Stimulated activated CD4-positive, alpha-beta T cell treated with anti-CD3 and anti-CD28 coated beads, TNF-alpha, amount 100 ng/mL, for 1 hour (primary cell): ENCODE measurements around the gene WNT6.

Experiments used
- DNase-seq, 3 donors: peaks; one replicate each; pipeline ENCODE4 v3.0.0-alpha.2; 2020; ENCODE audit warnings: low read depth in 3 of 3, low spot score in 1 of 3

WNT6 gene

DNA sequence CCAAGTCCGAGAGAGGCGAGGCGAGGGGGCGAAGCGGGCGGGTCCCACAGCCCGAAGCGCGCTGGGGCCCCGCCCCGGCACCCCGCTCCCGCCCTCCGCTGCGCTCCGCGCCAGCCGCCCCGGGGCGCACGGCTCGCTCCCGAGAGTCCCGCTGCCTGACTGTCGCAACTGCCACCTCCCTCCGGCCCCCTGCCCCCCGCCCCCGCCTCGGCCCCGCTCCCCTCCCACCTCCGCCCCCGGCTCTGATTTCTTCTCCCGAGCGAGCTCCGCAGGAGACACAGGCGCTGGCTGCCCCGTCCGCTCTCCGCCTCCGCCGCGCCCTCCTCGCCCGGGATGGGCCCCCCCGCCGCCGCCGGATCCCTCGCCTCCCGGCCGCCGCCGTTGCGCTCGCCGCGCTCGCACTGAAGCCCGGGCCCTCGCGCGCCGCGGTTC is at the start of gene WNT6:
WNT6 (plus strand) TSS at position 250 of the 432 bp plus-strand sequence. CDS start 233 bp downstream, outside the sequence.
- DNase-seq, result no peak

DNA sequence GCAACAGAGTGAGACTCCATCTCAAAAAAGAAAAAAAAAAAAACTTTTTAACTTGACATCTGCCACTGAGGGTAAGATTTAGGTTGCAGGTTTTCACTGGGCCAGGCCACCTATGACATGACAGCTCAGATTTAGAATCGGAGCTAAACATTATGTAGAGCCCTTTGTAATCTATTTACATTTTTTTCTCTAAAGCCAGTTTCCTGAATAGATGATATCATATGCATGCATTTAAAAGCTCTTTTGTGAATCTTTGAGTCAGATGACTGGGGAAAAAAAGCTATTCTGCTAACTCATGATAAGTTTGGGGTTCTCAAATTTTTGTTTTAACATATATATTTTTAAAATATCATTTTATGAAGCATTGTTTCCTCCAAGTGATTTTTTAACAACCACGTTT is 49.3 kb upstream of the WNT6 start:
- DNase-seq, result no peak

DNA sequence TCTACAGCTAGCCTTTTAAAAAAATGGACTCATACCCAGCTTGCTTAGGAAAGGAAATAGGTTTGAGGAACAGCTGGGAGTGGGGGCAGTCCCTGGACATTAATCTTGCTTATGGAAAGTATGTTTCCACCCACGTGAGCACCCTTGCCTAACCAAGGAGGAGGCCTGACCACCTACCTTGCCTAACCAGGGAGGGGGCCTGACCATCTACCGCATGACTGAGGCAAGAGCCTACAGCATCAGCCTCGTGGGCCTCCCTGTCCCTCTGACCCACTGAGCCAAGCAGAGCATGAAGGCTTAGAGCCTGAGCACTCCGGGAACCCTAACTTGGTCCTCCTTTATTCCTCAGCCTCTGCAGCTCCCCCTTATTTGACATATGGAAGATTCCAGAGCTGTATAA is 48.2 kb upstream of the WNT6 start:
- DNase-seq, result no peak

DNA sequence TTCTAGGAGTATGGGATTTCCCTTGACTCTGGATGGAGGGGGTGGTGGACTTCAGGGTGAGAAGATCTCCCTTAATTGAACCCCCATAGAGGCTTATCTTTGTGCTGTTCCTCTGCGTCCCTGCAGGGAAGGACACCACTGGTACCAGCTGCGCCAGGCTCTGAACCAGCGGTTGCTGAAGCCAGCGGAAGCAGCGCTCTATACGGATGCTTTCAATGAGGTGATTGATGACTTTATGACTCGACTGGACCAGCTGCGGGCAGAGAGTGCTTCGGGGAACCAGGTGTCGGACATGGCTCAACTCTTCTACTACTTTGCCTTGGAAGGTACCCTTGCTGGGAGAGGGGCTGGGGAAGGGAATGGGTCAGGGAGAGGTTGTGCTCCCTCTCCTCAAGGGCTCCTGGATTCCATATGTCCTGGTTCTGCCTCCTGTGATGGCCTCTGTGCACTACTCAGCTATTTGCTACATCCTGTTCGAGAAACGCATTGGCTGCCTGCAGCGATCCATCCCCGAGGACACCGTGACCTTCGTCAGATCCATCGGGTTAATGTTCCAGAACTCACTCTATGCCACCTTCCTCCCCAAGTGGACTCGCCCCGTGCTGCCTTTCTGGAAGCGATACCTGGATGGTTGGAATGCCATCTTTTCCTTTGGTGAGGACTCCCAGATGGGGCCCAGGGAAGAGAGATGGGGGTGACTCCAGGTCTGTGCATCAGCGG is 47.3 kb upstream of the WNT6 start:
- no peak for DNase-seq

DNA sequence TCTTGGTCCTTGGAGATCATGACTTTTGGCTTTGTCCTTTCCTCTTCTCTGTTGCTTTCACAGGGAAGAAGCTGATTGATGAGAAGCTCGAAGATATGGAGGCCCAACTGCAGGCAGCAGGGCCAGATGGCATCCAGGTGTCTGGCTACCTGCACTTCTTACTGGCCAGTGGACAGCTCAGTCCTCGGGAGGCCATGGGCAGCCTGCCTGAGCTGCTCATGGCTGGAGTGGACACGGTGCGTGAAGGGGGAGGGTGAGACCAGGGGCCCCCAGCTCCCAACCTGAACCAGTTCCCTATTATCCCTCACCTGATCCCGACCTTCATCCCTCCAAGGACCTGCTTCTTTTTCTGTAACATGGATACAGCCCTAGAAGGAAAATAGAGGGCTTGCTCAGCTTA is 46.7 kb upstream of the WNT6 start:
- DNase-seq, result no peak

DNA sequence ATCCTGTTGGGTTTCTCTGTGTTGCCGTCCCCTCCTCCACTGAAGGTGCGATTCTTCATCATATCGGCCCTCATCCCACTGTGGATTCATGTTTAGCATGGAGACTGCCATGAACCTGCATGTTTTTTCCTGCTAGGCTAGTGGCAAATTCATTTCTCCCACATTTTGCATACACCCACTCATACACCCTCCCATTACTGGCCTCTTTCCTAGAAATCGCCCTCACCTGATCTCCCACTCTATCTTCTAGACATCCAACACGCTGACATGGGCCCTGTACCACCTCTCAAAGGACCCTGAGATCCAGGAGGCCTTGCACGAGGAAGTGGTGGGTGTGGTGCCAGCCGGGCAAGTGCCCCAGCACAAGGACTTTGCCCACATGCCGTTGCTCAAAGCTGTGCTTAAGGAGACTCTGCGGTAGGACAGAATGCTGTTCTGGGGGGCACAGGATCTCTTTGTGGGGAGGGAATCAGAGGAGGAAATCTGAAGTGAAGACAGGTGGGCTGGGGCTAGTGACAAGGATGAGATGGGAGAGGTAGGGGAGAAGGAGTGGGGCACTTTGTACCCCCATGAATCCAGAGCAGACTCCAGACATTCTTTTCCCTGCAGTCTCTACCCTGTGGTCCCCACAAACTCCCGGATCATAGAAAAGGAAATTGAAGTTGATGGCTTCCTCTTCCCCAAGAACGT is 45.7 kb upstream of the WNT6 start:
- no peak for DNase-seq

DNA sequence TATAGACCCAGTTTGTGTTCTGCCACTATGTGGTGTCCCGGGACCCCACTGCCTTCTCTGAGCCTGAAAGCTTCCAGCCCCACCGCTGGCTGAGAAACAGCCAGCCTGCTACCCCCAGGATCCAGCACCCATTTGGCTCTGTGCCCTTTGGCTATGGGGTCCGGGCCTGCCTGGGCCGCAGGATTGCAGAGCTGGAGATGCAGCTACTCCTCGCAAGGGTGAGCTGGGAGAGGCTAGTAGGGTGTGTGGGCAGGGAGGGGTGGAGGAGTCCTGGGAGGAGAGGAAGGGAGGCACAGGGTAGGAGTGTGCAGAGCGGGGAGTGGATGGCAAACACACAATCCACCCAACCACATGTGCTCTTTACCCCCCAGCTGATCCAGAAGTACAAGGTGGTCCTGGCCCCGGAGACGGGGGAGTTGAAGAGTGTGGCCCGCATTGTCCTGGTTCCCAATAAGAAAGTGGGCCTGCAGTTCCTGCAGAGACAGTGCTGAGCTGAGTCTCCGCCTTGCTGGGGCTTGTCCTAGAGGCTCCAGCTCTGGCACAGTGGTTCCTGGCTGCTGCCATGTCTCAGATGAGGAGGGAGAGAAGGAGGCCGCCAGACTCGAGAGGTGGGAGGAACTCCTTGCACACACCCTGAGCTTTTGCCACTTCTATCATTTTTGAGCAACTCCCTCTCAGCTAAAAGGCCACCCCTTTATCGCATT is 44.9 kb upstream of the WNT6 start:
- DNase-seq, result no peak

DNA sequence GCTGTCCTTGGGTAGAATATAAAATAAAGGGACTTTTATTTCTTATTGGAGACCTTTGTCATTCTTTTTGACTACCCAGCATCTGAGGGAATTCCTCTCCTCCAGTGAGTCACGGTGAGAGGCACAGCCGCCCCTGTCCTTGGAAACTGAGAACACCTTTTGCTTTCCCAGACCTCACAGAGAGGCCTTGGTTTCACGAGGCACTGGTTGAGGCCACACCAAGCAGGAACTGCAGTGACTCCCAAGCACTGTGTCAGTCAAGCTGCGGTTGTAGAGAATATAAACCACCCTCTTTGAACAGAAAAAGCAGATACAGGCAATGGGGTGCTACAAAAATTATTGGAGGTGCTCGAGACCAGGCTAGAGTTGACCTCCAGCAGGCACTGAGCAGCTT is 44.4 kb upstream of the WNT6 start:
- no peak for DNase-seq

DNA sequence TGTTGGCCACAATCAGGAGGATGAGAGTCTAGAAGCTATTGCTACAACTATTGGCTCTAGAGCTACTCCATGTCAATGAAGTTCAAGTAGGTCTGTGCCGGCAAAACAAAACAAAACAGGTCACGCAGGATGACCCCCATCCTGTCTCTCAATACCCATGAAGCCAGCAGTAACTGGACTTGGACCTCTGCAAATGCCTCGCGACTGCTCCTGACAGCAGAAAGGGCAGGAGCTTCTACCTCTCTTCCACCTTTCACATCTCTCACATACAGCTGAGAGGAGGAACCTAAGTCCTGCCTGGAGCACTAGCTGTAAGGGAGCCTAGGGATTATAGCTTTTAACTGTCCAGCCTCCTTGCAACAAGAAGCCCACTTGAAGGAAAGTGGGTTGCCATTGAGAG is 44.0 kb upstream of the WNT6 start:
- DNase-seq, result no peak

DNA sequence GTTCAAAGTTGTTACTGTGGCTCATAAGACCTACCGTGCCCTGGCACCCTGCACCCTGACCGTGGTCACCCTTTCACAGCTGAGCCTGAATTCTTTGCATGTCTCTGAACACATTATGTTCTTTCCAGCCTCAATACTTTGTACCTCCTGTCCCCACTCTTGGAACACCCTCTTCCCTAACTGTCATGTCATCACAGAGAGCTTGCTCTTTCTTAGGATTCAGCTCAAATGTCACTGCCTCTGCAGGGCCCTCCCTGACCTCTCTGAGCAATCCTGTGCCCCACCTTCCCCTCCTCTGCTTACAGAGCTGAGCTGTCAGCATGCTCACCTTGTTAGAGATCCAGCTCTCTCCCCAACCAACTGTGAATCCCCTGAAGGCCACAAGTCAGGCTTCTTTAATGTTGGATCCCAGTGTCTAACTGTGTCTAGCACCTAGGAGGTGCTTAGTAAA is 43.0 kb upstream of the WNT6 start:
- no peak for DNase-seq

DNA sequence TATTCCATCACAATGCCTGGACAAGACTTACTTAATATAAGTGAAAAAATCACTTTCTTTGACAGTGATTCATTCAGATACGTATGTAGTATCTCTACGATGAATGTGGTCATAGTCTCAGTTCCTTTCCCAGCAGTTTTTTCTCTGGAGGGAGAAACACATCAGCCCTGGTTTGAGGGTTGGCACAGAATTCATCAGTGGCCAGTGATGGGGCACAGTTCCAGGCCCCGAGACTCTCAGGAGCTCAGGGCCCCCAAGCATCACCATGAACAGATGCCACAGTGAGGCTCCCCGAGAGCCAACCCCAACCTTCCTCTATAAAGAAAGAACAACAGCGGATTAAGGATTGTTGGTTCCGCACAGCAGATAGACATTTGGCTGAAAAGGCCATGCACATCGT is 40.5 kb upstream of the WNT6 start:
- no peak for DNase-seq

DNA sequence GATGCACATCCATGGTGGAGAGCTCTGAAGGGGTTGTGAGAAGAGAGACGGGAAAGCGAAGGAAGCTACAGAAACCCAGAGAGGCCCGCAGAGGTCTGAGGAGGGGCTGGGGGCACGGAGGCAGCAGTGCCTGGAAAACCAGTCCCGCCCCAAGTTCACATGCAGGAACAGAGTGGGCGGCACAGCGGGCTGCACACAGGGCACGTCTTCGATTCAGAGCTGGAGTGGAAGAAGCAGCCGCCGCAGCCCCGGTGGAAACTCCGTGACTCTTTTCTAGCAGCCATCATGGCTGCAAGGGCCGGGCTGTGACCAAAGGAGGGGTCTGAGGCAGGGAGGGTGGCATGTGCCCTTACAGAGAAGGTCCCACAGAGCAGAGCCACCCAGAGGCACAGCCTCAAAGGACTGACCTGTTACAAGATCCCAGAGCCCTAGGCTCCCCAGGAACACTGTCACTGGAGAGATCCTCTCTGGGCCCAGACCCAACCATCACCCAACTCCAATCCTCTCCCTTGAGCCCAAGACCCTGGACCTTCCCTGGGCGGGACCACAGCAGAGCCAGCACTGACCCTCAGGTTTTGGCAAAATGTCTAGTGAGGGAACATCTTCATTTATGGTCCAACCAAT is 38.7 kb upstream of the WNT6 start:
- no peak for DNase-seq

DNA sequence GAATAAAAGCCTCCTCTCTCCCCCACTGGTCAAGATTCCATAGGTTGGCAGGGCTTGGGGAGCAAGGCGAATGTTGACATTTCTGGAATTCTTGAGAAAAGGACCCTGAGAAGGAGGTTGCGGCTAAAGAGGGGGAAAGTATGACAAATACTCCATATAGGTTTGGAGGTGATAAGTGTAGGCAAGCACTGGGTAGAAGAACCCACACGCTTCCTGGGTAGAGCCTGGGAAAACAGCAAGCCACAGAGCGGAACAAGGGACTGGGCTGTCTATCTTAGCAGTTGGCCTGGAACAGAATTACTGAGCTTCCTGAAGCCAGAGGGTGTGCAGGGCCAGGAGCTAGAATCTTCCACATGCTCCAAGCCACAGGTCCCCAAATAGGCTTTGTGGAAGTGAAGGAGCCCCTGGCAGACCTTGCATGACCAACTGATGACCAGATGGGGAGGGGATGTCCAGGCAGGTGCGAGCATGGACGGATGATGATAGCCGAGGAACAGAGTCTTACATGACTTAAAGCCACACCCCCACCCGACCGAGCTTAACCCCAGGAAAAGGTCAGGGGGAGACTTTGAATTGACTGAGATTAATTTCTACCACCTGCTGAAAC is 37.9 kb upstream of the WNT6 start:
- DNase-seq, result no peak

DNA sequence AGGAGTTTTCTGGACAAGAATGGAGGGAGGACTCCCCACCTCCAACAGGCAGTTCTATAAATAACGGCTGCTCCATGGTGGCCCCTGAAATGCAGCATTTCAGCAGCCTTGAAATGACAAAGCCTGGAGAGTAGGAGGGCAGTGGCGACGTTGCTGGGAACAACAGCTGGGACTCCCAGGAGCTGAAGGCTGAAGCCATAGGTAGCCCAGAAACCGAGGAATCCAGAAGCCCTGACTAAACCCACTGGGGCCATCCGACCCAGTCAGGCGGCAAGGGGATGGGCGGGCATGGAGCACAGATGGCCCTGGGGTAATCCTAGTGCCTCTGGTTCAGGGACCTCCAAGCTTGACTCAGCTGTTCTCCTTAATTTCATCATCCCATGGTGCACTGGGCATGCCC is 37.0 kb upstream of the WNT6 start:
- no peak for DNase-seq

DNA sequence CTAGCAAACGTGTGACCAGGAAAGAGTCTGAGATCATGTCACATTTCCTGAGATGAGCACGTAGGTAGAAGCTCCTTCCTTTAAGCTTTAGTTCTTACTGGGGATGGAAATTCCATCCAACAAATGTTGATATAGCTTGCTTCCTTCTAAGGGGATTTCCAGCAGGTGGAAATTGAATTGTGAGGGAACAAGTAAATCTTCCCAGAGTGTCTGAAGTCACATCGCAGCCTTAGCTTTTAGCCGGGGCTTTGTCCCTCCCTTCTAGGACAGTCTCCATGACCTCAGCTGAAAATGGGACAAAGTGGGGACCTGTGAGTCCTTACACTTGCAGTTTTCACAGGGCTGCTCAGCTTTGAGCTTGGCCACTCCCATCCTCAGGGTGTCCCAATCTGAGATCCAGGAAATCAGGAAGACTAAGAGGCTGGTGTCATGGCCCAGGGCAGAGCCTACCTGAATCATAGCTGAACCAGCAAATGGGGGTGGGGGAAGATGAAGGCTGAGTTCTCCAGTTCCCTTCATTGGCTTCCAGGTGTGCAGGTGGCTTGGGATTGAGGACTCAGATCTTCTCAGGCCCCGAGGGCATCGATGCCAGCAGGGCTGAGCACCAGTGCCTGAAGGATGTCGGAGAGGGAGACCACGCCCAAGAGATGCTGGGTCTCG is 36.3 kb upstream of the WNT6 start:
- DNase-seq, result no peak

DNA sequence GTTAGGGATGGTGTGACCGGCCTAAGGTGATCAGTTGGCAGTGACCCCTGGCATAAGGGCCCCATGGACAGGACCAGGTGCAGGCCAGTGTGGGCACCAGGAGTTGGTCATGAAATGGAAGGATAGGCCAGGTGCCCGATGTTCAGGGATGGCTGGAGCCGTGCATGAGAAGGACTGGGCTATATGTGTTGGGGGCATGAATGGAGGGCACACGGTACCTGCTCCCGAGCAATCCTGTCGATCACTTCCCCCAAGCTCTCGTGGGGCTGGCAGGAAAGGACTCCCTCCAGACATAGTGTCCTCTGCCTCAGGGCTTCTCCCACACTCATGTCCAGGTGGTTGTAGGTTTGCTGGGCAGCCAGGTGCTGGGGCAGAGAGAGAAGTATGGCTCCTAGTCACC is 35.6 kb upstream of the WNT6 start:
- DNase-seq, result no peak

DNA sequence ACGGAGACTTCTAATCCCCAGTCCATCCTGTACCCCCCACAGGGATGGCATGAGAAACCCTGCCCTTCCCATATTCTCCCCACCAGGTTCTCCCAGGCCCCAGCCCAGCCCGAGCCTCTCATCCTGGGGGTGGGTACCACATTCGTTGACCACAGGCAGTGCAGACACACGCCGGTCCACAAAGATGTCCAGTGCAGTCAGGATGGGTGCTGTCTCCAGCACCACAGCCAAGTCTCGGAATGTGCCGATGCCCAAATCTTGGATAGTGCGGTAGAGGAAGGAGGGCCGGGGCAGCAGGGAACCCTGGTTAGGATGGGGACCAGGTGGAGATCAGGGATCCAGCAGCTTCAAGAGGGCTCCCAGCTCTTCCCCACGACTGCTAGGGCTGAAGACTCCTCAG is 32.8 kb upstream of the WNT6 start:
- DNase-seq, result no peak

DNA sequence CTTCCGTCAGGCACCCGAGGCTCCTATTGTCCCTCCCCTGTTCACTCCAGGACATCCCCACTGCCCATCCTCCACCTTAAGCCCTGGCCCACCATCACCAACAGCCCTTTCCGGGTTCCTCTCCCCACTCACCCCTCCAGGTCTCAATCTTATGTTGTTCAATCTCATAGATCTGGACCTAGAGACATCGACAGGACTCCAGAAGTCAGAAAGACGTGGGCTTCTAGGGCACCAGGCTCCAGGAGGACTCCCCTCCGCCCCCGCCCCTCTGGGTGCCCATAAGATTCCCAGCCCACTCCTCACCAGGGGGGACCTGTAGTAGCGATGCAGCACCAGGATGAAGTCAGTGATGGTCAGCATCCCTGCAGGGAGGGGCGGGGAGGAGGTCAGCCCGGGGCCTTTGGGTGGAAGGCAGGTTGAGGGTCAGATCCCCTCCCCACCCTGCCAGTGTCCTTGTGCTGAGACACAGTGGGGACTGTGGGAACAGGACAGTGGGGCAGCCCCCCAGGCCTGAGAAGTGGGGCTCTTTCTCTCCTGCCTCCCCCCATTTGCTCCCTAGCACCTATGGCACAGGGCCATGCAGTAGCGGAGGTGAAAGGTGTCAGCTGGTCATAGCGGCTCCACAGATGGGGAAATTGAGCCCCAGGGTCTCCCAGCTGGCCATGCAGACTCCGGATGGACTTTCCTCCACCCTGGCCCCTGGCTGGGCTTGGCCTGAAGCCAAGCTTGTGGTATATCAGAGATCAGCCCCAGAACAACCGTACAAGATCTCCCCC is 31.7 kb upstream of the WNT6 start:
- no peak for DNase-seq

DNA sequence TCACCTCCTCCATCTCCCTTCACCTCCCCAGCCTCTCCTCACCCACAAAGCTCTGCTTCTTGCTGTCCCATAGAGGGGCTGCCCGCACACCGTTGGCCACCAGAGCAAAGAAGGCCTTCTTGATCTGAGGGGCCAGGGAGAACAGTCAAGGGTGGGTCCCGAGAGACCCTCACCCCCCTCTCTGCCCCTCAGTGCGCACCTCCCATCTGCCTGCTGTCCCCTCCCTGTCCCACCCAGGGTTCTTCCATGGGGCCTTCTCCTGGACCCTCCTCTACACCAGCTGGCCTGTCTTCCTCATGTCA is 31.2 kb upstream of the WNT6 start:
- DNase-seq, result no peak

DNA sequence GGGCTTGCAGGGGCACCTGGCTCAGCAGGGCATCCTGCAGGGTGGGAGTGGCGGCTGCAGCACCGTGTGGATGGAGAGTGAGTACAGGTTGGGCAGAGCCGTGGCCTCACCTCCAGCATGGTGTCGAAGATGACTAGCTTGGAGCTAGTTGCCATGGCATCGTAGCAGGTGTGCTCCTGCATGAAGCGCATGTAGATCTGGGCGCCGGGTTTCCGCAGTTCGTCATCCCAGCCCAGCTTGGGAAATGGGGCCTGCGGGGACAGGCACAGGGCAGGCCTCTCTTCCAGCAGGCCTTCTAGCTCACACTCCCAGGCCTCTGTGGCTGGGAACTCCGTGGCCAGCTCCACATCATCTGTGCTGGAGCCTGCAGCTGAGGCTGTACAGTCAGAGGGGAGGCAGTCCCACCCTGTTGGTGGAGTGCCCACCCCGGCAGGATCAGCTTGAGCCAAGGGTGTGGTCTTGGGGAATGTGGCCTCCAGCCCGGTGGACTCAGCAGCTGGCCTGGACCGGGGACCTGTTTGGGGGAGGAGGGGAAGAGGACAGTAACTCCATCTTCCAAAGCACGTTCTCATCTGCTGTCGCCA is 29.6 kb upstream of the WNT6 start:
- DNase-seq, result no peak
